ENCODE measurements around the gene MYO18B. TPM values are rescaled to one million over a fixed set of nuclear protein-coding genes. Genes with fewer than 3 reads are reported as not detected.

MYO18B gene
- total RNA-seq, 1 donor from 2014 or later, result 0.07 TPM

DNA sequence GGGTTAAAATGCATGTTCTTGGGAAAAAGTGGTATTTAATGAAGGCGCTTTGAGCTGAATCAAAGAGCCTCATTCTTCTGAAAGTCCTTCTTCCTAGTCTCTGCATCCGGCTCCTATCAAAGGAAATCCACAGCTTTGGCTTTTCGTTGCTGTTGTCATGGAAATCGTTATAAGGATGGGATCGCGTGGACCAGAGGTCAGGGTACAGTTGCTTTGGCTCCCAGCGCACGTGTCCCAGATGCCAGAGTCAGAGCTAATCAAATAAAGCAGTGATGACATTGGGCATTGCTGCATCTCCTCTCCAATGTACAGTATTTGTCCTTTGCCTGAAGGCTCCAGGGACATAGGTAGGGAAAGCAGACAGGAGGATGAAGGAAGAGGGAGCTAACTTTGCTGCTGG lies 181.9 kb downstream of the MYO18B start:
- FAIRE-seq (no peak), DNase-seq (ENCODE audit: low read depth) (no peak)
- H3K4me1 ChIP-seq (ENCODE audit: insufficient read depth, low read length), result no peaks in the 10 kb centered on the region
- no peaks in the 10 kb centered on the region for H3K9me3 ChIP-seq (ENCODE audit: insufficient read depth, low read depth, low read length)
- H2AFZ ChIP-seq (ENCODE audit: low read depth, low read length), result no peak overlapping the region
- H3K27ac ChIP-seq (ENCODE audit: low read depth, low read length), result no peak overlapping the region
- peaks cover 3% of the 10 kb centered on the region for H3K9me3 Mint-ChIP-seq (ENCODE audit: unreplicated experiment)
- TF ChIP-seq, protein P1, sequence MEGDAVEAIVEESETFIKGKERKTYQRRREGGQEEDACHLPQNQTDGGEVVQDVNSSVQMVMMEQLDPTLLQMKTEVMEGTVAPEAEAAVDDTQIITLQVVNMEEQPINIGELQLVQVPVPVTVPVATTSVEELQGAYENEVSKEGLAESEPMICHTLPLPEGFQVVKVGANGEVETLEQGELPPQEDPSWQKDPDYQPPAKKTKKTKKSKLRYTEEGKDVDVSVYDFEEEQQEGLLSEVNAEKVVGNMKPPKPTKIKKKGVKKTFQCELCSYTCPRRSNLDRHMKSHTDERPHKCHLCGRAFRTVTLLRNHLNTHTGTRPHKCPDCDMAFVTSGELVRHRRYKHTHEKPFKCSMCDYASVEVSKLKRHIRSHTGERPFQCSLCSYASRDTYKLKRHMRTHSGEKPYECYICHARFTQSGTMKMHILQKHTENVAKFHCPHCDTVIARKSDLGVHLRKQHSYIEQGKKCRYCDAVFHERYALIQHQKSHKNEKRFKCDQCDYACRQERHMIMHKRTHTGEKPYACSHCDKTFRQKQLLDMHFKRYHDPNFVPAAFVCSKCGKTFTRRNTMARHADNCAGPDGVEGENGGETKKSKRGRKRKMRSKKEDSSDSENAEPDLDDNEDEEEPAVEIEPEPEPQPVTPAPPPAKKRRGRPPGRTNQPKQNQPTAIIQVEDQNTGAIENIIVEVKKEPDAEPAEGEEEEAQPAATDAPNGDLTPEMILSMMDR (IDR thresholded peaks at IDR 0.05; ENCODE audit: insufficient read depth, low read depth, low read length), result no peak
- no peak for TF ChIP-seq EZH2 (IDR thresholded peaks at IDR 0.05; ENCODE audit: insufficient read depth, low read length)
- H3K36me3 ChIP-seq (ENCODE audit: insufficient read depth, low read length), result no peaks in the 10 kb centered on the region
- no peak overlapping the region for H3K4me3 Mint-ChIP-seq (ENCODE audit: unreplicated experiment)
- H3K36me3 Mint-ChIP-seq (ENCODE audit: low read depth, unreplicated experiment), result no peaks in the 10 kb centered on the region
- H4K20me1 ChIP-seq (ENCODE audit: insufficient read depth, low read length), result no peaks in the 10 kb centered on the region
- H3K27me3 ChIP-seq (ENCODE audit: insufficient read depth, low read length), result no peaks in the 10 kb centered on the region
- no peak overlapping the region for H3K4me2 ChIP-seq (ENCODE audit: low read length)
- no peak overlapping the region for H3K27ac Mint-ChIP-seq (ENCODE audit: unreplicated experiment)
- H3K79me2 ChIP-seq (ENCODE audit: insufficient read depth, low read length), result no peaks in the 10 kb centered on the region
- no peak overlapping the region for H3K4me3 ChIP-seq (ENCODE audit: insufficient read depth, low read depth, low read length)
- H3K9ac ChIP-seq (ENCODE audit: low read length), result no peak overlapping the region
- no peaks in the 10 kb centered on the region for H3K4me1 Mint-ChIP-seq (ENCODE audit: low read depth, unreplicated experiment)
- peaks cover 45% of the 10 kb centered on the region for H3K27me3 Mint-ChIP-seq (ENCODE audit: low read depth, unreplicated experiment)

DNA sequence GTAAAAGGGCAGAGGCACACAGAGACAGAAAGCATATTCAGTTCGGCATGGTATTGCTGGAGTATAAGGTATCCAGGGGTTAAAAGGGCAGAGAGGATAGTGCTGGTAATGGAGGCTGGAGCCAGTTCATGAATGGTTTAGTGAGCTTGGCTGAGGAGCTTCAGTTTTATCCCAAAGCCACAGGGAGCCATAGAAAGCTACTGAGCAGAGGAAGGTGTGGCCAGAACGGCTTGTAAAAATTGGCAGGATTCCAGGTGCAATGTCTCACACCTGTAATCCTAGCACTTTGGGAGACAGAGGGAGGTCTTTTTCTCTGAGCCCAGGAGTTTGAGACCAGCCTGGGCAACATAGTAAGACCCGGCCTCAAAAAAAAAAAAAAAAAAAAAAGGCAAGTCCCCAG lies 186.1 kb downstream of the MYO18B start:
- FAIRE-seq, result no peak
- TF ChIP-seq, protein P1 (IDR thresholded peaks at IDR 0.05; ENCODE audit: insufficient read depth, low read depth, low read length), result no peak
- no peak for TF ChIP-seq EZH2 (IDR thresholded peaks at IDR 0.05; ENCODE audit: insufficient read depth, low read length)
- H3K4me1 Mint-ChIP-seq (ENCODE audit: low read depth, unreplicated experiment), result no peaks in the 10 kb centered on the region
- peaks cover 37% of the 10 kb centered on the region for H3K27me3 Mint-ChIP-seq (ENCODE audit: low read depth, unreplicated experiment)
- Histone ChIP-seq H3K4me2 (ENCODE audit: low read length) (no peak overlapping the region), H2AFZ (ENCODE audit: low read depth, low read length) (no peak overlapping the region), H3K4me1 (ENCODE audit: insufficient read depth, low read length) (no peaks in the 10 kb centered on the region), H3K27me3 (ENCODE audit: insufficient read depth, low read length) (no peaks in the 10 kb centered on the region), H3K36me3 (ENCODE audit: insufficient read depth, low read length) (no peaks in the 10 kb centered on the region), H3K79me2 (ENCODE audit: insufficient read depth, low read length) (no peaks in the 10 kb centered on the region), H3K9me3 (ENCODE audit: insufficient read depth, low read depth, low read length) (no peaks in the 10 kb centered on the region), H4K20me1 (ENCODE audit: insufficient read depth, low read length) (no peaks in the 10 kb centered on the region), H3K4me3 (ENCODE audit: insufficient read depth, low read depth, low read length) (no peak overlapping the region), H3K27ac (ENCODE audit: low read depth, low read length) (no peak overlapping the region), H3K9ac (ENCODE audit: low read length) (no peak overlapping the region)
- no peak overlapping the region for H3K4me3 Mint-ChIP-seq (ENCODE audit: unreplicated experiment)
- no peaks in the 10 kb centered on the region for H3K36me3 Mint-ChIP-seq (ENCODE audit: low read depth, unreplicated experiment)
- H3K9me3 Mint-ChIP-seq (ENCODE audit: unreplicated experiment), result peaks cover 3% of the 10 kb centered on the region
- no peak for DNase-seq (ENCODE audit: low read depth)
- no peak overlapping the region for H3K27ac Mint-ChIP-seq (ENCODE audit: unreplicated experiment)

DNA sequence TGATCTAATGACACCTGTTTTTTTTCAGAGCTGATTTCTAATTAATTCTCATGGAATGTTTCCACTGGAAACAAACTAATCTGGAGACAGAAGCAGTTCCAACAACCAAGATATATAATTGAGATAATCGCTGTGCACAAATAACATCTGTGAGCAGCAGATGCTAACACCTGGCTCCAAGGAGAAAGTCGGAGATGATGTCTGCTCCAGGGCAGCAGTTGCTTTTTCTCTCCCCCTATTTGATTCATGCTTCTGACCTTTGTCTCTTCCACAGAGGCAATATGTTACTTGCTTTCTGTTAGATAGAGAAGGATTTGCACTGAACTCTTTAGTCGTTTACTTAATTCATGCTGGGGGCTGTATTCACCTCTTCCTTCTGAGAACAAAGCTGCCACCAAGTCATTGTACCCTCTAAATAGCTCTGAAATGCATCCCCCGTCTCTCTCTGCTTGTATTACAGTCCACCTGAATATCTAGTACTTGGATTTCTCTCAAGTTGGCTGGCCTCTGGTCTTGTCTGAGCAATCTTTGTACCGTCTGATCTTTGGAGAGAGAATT lies 187.4 kb downstream of the MYO18B start:
- no peaks in the 10 kb centered on the region for H3K27me3 ChIP-seq (ENCODE audit: insufficient read depth, low read length)
- Mint-ChIP-seq H3K4me3 (ENCODE audit: unreplicated experiment) (no peak overlapping the region), H3K27me3 (ENCODE audit: low read depth, unreplicated experiment) (peaks cover 23% of the 10 kb centered on the region), H3K27ac (ENCODE audit: unreplicated experiment) (no peak overlapping the region), H3K4me1 (ENCODE audit: low read depth, unreplicated experiment) (no peaks in the 10 kb centered on the region), H3K36me3 (ENCODE audit: low read depth, unreplicated experiment) (no peaks in the 10 kb centered on the region), H3K9me3 (ENCODE audit: unreplicated experiment) (peaks cover 3% of the 10 kb centered on the region)
- no peak overlapping the region for H3K4me2 ChIP-seq (ENCODE audit: low read length)
- no peaks in the 10 kb centered on the region for H3K79me2 ChIP-seq (ENCODE audit: insufficient read depth, low read length)
- no peak overlapping the region for H3K4me3 ChIP-seq (ENCODE audit: insufficient read depth, low read depth, low read length)
- no peak for DNase-seq (ENCODE audit: low read depth)
- H3K9me3 ChIP-seq (ENCODE audit: insufficient read depth, low read depth, low read length), result no peaks in the 10 kb centered on the region
- no peak overlapping the region for H3K9ac ChIP-seq (ENCODE audit: low read length)
- H3K4me1 ChIP-seq (ENCODE audit: insufficient read depth, low read length), result no peaks in the 10 kb centered on the region
- TF ChIP-seq, protein P1 (IDR thresholded peaks at IDR 0.05; ENCODE audit: insufficient read depth, low read depth, low read length), result no peak
- TF ChIP-seq EZH2 (IDR thresholded peaks at IDR 0.05; ENCODE audit: insufficient read depth, low read length), result no peak
- FAIRE-seq, result no peak
- H3K27ac ChIP-seq (ENCODE audit: low read depth, low read length), result no peak overlapping the region
- no peaks in the 10 kb centered on the region for H4K20me1 ChIP-seq (ENCODE audit: insufficient read depth, low read length)
- H2AFZ ChIP-seq (ENCODE audit: low read depth, low read length), result no peak overlapping the region
- H3K36me3 ChIP-seq (ENCODE audit: insufficient read depth, low read length), result no peaks in the 10 kb centered on the region

Data from astrocyte (in vitro differentiated cells and primary cell).